ENCODE data around the gene GALNT16.

DNA sequence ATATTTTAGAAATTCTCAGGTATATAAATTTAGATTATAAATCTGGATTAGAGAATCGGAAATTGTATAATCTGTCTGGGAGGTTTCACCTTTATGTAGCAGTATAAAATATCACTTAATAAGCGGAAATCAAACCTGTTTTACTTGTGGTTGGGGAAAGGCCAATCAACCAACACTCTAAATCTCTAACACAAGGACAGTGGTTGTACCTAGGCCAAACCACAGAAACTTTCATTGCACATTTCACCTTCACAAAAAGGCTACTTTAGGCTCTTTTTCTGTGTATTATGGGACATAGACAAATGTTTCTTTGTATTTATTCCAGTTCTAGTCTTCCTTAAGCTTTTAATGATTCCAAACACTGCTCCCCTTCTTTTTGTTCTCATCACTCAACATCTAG, 118.3 kb downstream of the GALNT16 start:
- TF ChIP-seq, protein P1, sequence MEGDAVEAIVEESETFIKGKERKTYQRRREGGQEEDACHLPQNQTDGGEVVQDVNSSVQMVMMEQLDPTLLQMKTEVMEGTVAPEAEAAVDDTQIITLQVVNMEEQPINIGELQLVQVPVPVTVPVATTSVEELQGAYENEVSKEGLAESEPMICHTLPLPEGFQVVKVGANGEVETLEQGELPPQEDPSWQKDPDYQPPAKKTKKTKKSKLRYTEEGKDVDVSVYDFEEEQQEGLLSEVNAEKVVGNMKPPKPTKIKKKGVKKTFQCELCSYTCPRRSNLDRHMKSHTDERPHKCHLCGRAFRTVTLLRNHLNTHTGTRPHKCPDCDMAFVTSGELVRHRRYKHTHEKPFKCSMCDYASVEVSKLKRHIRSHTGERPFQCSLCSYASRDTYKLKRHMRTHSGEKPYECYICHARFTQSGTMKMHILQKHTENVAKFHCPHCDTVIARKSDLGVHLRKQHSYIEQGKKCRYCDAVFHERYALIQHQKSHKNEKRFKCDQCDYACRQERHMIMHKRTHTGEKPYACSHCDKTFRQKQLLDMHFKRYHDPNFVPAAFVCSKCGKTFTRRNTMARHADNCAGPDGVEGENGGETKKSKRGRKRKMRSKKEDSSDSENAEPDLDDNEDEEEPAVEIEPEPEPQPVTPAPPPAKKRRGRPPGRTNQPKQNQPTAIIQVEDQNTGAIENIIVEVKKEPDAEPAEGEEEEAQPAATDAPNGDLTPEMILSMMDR (IDR thresholded peaks at IDR 0.05; ENCODE audit: low read length): no peak
- TF ChIP-seq EZH2 (optimal IDR thresholded peaks at IDR 0.05; ENCODE audit: low read depth, low read length): no peak

Data from MM.1S (cell line).